GM21367 (cell line): ENCODE results near the gene PABPC3.

Source experiments
- ATAC-seq: cut with Tn5 transposase; IDR thresholded peaks from one replicate; pipeline ENCODE4 v1.9.1; 2021; ENCODE audit not compliant: unreplicated experiment

The PABPC3 gene

DNA sequence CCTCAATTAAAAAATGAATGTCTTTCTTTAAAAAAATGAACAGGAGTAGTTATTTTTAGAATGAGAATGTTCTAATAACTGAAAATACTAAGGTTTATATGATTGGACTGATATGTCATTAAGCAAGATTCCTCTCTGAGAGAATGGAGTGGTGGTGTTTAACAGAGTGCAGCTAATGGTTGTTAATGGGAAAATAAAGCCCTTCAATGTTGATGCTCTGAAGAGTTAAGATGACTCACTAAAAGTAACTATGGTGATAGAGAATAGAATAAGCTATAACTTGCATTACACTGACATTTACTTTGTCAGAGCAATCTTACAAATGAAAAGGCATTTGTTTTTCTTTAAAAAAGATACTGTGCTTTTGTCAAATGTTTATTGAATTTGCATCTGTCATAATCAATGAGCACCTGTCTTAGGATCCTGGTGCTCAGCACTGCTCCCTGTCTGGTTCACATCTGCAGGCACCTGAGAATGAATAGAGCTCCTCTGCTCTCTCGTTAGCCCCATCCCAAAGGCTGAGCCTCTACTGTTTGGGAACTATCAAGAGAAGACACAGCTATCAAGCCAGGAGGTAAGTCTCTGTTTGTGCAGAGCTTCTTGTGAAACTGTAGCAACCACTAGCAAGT is 15.1 kb downstream of the PABPC3 start:
- ATAC-seq: no peak

- ATAC-seq: no peak
Measured at GRCh38 chr13:25111585-25111956, 15.6 kb downstream of the PABPC3 start.

DNA sequence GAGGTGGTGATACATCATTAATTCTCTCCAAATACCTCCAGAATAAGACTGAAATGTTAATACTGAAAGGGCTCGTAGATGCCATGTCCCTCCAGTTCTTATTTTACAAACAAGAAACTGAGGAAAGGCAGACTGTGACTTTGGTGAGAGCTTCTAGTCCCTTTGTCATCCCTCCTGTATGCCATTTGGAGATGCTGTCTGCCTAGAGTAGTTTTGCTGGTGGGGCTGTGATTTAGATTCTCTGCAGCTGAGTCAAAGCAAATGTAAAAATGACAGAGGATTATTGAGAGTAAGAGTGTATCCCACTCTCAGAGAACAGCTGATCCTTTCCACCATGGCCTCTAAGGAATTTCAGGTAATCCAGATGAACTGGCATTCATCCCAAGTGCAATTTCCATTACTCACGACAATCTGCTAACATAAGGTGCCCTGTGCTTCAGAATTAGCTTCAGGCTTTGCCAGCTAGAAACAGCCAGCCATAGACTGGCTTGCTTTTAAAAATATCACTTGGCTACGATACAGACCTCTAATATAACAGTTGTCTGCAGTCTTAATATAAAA is 16.8 kb downstream of the PABPC3 start:
- no peak for ATAC-seq

DNA sequence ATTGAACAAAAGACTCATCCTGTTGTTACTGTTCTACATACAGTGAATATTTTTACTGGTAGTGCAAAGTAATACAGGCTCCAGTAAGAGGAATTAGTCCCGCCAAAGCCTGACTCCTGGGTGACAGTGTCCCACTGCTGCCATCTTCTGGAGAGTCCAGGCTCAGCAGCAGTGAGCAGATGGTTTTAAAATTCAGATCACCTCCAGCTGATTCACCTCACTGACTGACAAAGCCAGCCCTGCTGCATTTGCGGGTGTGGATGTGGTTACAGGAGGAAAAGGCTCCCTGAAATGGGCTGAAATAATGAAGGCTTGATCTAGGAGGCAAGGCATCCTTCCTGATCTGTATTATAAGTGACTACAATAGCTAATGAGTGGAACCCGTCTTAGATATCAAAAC is 18.3 kb downstream of the PABPC3 start:
- ATAC-seq: peak; percentile 91

DNA sequence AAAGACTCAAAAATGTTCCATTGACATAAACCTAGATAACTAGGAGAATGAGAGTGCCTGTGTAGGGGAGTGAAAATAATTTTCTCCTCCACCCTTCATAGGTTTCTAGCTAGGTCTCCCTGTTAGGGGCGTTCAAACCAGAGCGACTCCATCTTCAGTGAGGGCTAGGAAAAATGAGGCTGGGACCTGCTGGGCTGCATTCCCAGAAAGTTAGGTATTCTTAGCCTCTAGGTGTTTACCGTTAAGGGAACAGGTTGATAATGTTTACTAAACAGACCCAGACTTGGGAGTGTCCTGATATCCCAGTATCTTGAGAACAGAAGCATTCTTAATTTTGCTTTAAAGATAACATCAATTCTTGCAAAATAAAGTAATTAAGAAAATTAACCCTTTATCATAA is 20.1 kb downstream of the PABPC3 start:
- ATAC-seq: no peak

GRCh38 chr13:25117312-25117711 is 21.4 kb downstream of the PABPC3 start:
- no peak for ATAC-seq

DNA sequence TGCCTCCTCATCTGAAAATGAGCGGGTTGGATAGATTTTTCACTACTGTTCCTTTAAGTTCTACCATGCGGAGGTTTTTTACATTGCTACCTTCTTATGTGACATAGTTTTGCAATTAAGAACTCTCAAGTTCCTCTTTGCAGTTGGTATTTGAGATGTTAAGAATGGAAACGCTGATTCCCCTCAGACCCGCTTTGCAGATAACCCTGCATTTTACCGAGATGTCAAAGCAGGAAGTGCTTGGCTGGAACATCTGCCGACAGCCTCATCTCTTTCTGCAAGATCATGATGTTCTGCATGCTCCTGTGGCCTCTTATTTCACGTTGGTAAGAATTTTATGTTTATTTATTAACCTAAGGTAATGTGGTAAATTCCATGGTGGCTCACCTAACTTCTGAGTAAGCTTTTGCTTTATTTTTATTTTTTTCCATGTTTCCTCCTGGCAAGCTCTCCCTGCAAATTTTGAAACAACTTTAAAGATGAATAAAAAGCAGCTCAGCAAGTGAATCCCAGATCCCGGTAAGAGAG is 22.5 kb downstream of the PABPC3 start:
- no peak for ATAC-seq

DNA sequence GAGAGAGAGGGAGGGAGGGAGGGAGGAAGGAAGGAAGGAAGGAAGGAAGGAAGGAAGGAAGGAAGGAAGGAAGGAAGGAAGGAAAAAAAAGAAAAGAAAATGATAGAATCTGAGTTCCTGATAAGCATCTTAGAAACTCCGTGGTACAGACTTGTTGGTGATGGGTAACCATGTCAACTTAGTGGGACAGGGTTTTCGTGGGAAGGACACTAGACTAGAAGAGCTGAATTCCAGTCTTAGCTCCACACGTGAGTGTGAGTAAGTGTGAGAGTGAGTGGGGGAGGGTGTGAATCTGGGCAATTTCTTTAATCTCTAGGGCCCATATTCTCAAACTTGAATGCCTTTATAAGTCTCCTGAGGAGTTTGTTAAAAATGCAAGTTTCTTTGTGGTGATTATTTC is 35.0 kb downstream of the PABPC3 start:
- ATAC-seq: no peak

DNA sequence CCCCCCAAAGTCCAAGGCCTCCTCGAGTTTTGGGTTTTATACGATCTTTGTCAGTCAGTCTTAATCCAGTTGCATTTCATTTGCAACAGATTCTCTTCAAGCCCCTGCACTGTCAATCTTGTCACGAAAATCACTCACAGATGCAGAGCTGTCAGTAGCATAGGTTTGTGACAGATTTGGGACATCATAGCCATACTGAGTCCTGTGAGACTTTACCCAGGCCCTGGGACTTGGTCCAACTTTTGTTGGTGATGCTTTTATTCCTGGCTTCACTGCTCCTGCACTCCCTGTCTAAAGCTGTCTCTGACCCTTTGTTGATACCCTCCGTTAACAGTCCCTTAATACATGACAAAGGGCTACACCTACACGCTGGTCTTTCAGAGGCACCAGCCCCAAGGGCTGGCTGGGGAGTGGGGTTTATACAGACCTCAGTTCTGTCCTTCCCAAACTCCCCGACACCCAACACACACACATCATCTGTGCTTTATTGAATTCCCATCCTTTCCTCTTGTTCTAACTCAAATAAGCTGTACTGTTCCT is 36.0 kb downstream of the PABPC3 start:
- ATAC-seq: no peak

DNA sequence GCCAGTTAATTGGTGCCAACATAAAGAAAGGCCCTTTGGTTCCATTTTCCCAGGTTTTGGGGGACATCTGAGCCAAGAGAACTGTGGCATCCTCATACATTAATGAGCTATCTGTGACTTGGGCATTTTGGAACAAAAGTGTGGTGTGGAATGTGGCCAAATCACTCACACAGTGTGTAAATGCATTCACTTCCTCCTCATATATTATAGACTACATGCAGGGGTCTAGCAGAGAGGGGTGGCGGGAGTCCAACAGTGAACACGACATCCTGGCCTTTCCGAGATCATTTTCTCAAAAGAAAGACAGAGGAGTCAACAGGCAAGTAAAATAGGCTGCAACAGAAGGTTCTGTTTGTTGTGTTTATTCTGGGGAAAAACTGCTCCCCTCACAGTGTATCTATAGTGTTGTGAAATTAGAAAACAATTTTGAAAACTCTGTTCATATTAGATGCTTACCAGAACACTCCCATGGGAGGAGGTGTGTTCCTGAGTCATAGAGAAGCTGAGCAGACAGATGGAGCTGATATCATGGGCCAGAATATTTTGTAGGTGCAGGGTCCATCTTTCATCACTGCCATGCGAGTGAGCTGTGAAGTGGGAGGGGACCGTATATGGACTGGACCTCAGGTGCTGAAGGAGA is 36.9 kb downstream of the PABPC3 start:
- ATAC-seq: no peak

DNA sequence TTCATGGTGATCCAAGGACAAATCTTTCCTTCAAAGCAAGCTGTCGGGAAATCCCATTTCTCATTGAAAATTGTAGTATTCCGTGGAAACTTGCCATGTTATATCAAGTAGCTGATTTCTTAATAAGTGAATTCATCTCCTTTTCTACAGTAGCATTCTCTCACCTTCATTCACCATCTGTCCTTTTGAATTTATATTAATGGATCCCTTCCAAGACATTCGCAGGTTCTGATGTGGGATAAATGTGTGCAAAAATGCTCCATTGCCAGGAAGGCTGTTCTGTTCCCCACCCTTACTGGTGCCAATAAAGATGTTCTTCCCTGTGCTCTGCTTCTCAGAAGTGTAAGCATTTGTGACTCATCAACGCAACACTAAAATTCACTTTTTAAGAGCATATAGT is 40.0 kb downstream of the PABPC3 start:
- ATAC-seq: no peak

DNA sequence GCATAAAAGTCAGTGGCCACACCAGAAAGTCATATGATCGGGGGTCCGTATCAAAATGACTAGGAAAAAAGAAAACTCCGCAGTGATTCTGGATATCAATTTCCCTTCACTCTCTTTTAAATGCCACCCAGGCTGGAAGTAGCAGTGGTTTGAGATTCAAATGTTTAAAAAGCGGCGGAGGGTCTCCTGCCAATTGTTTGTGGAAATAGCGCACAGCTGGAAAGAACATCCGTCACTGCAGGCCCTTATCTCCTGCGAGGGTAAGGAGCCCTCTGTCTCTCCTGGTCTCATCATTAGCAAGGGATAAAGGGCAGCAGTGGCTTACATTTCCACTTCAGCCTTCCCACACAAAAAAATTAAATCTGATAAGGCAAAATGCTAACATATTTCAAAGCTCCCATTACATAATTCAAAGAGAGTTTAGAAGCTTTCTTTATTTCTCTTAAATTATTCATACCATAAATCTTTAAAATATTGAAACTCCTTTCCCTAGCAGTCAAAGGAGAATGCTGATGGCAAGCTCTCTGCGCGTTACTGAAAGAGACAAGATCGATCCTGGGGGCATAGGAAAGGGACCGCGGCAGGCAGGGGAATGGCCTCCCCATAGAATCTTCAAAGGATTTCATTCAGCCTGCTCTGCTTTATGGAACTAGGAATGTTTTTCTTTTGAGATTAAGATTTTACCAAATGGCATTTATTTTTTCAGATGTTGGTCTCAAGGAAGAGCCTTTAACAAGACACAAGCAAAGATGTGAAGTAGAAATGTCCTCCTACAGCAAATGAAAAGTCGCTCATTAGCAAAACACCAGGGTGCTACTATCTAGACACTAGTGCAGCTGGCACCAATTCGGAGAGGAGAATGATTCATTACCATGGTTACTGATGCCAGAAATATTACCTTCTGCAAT is 41.2 kb downstream of the PABPC3 start:
- no peak for ATAC-seq

- no peak for ATAC-seq
Measured at GRCh38 chr13:25137788-25138115, 41.8 kb downstream of the PABPC3 start.

DNA sequence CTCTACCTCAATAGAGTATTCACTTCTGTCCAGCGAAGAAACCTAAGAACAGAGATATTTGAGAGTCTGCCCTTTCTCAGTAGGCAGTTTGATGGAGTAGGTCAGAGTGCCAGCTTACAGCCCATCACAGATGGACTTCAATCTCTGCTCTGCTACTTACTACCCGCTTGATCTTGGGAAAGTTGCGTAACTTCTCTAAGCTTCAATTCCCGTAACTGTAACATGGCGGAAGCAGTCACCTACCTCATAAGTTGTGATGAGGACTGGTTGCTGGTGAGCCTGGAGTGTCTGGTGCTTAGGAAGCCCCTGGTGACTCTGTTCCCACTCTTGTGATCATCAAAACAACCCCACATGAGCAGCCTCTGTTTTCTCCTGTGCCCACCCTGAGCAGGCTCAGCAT is 45.1 kb downstream of the PABPC3 start:
- no peak for ATAC-seq

DNA sequence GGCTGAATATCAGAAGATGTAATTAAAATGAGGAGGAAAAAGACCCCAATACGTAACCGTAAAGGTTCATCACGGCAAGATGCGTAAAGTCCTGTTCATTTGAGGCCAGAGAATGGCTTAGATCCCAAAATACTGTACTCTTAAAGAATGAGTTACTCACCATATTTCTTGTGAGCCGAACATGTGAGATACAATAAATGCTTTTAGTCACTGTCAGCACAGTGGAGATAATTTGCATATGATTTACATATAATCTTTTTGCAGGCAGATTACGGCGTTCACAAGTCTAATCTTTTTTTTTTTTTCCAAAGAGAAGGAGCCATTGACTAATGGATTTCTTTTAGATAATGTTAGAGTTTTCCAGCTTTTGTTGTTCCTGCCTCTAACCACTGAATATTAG is 47.8 kb downstream of the PABPC3 start:
- ATAC-seq: no peak

- ATAC-seq: no peak
Measured at GRCh38 chr13:25147638-25148401, 51.9 kb downstream of the PABPC3 start.

GRCh38 chr13:25148402-25148771 is 52.5 kb downstream of the PABPC3 start:
- ATAC-seq: no peak
